Choroid plexus epithelial cell (primary cell): Measurements from ENCODE around the gene HLCS.

ENCODE experiments used
- DNase-seq: peaks from one replicate; pipeline ENCODE4 v3.0.0-alpha.2; 2010; ENCODE audit warnings: low read depth
- H3K4me3 ChIP-seq: 2 replicates; pipeline ENCODE4 v1.5.1; 2011; ENCODE audit warnings: low read depth, mild to moderate bottlenecking, control low read depth, low read length, moderate library complexity
- CTCF ChIP-seq: conservative IDR thresholded peaks from 2 replicates; pipeline ENCODE4 v1.5.1; 2011; ENCODE audit warnings: low read depth, mild to moderate bottlenecking, control low read depth, inconsistent platforms, low read length, moderate library complexity

HLCS gene

GRCh38 chr21:36845790-36846189 is 120.7 kb downstream of the HLCS start:
- DNase-seq = no peak
- no peak overlapping the region for H3K4me3 ChIP-seq
- no peak for TF ChIP-seq CTCF

- TF ChIP-seq CTCF = no peak
- no peak for DNase-seq
- no peak overlapping the region for H3K4me3 ChIP-seq
Measured at GRCh38 chr21:36845070-36845469, 121.4 kb downstream of the HLCS start.

- DNase-seq = no peak
Measured at GRCh38 chr21:36841866-36842265, 124.6 kb downstream of the HLCS start.

GRCh38 chr21:36839735-36840134 is 126.7 kb downstream of the HLCS start:
- DNase-seq = no peak
- H3K4me3 ChIP-seq = no peak overlapping the region
- TF ChIP-seq CTCF = no peak

More at GRCh38 chr21:36841866-36842265, 124.6 kb downstream of the HLCS start:
- no peak for TF ChIP-seq CTCF
- no peak overlapping the region for H3K4me3 ChIP-seq

- DNase-seq = peak; percentile 87
- H3K4me3 ChIP-seq = no peak overlapping the region
- no peak for TF ChIP-seq CTCF
Measured at GRCh38 chr21:36839123-36839522, 127.3 kb downstream of the HLCS start.

GRCh38 chr21:36835383-36835795 is 131.1 kb downstream of the HLCS start:
- TF ChIP-seq CTCF = no peak
- DNase-seq = no peak
- H3K4me3 ChIP-seq = no peak overlapping the region

GRCh38 chr21:36834192-36834591 is 132.3 kb downstream of the HLCS start:
- TF ChIP-seq CTCF = no peak
- no peak overlapping the region for H3K4me3 ChIP-seq
- DNase-seq = no peak
